NCI-H526 treated with DMSO at 0.1 percent for 48 hours (cell line): ENCODE data around the gene SENP8.

Source experiments
- DNase-seq: peaks from one replicate; lab custom pipeline; 2025; lab: John Stamatoyannopoulos, UW

SENP8 gene

GRCh38 chr15:72113347-72114031 lies 4.7 kb upstream of the SENP8 start:
- DNase-seq: no peak

- DNase-seq: peak; percentile 36
Observed at GRCh38 chr15:72116731-72117485, 1.3 kb upstream of the SENP8 start.

GRCh38 chr15:72117486-72118016 lies 652 bp upstream of the SENP8 start:
- peak; percentile 61 for DNase-seq

- no peak for DNase-seq
Observed at GRCh38 chr15:72124218-72124617, 6.0 kb downstream of the SENP8 start.

DNA sequence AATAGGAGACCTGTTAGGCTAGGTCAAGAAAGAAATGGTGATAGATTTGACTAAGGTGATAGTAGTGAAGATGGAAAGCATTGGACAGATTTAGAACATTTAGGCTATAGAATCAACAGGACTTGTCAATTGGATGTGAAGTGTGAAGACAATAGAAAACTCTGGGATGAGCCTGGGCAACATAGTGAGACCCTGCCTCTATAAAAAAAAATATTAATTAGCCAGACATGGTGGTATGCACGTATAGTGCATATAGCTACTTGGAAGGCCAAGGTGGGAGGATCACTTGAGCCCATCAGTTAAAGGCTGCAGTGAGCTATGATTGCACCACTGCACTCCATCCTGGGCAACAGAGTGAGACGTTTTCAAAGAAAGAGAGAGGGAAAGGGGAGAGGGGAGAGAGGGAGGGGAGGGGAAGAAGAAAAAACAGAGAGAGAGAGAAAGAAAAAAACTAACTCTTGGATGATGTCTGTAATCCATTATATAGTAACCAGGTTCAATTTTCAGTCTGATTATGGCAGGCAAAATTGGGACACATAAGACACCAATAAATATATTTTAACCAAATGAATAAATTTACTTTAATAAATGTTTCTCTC lies 9.6 kb downstream of the SENP8 start:
- DNase-seq: no peak

GRCh38 chr15:72128359-72128758 lies 10.2 kb downstream of the SENP8 start:
- DNase-seq: no peak

DNA sequence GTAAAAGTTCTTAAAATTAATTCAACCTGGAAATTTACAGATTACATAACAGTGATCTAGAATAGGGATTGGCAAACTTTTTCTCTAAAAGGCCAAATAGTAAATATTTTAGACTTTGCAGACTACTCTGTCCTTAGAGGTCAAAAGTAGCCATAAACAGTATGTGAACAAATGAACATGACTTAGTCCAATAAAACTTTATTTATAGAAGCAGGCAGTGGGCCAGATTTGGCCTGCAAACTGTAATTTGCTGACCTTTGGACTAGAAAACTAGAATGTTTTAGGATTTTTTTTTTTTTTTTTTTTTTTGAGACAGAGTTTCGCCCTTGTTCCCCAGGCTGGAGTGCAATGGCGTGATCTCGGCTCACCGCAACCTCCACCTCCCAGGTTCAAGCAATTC lies 12.1 kb downstream of the SENP8 start:
- DNase-seq: no peak

- no peak for DNase-seq
Observed at GRCh38 chr15:72131922-72132321, 13.7 kb downstream of the SENP8 start.

DNA sequence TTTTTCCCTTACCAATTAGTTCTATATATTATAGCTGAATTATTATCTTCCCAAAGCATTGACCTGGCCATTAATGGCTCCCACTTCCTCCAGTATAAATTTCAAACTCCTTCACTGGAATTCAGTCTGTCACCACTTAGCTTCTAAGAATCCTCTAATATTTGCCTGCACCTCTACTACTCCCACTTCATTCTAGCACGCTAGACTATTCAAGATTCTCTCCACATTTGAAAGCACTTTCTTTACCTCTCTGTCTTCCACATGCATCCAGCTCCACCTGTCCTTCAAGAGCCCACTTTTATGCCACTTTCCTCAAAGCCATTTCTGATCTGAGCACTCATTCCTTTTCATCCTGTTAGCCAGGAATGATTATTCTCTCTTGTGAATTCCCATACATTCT lies 15.0 kb downstream of the SENP8 start:
- DNase-seq: no peak

DNA sequence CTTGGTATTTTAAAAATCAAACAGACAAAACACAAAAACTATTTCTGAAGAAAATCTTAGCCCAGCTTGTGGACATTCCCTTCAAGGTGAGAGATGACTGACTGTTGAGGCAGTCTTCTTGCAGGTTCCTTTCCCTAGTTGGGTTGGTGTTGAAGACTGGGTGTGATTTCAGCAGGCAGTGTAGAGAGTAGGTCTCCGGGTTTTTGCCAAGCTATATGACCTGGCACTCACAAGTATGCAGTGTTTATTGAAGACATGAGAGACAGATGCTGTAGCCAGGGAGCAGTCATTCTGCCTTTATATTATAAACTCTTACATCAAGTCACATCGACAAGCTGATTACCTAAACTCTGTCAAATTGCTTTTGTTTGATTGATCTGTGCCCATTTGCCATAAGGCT lies 17.5 kb downstream of the SENP8 start:
- DNase-seq: peak; percentile 46

- peak; percentile 46 for DNase-seq
Observed at GRCh38 chr15:72136170-72137051, 18.2 kb downstream of the SENP8 start.

DNA sequence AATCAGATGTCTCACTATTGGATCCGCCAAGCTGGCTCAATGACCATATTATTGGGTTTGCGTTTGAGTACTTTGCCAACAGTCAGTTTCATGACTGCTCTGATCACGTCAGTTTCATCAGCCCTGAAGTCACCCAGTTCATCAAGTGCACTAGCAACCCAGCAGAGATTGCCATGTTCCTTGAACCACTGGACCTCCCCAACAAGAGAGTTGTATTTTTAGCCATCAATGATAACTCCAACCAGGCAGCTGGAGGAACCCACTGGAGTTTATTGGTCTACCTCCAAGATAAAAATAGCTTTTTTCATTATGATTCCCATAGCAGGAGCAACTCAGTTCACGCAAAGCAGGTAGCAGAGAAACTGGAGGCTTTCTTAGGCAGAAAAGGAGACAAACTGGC lies 21.5 kb downstream of the SENP8 start:
- DNase-seq: no peak

GRCh38 chr15:72140088-72140487 lies 21.9 kb downstream of the SENP8 start:
- DNase-seq: no peak

- no peak for DNase-seq
Observed at GRCh38 chr15:72141171-72142084, 23.2 kb downstream of the SENP8 start.

- no peak for DNase-seq
Observed at GRCh38 chr15:72146221-72146620, 28.0 kb downstream of the SENP8 start.

DNA sequence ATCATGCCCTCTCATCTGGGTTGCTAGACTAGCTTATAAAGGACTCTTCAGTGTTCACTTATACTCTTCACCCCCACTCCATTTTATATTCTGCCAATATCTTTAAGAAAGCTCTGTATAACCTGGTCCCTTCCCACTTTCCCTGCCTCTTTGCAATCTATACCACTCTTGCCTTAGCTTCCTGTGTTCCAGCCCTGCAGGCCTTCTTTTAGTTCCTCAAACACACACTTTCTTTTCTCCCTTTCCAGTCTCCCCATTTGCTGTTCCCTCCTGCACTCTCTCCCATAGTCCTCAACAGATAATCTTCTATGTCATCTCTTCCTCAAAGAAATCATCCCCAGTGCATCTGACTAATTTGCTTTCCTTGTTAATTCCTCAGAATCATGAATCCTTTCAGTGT lies 28.7 kb downstream of the SENP8 start:
- DNase-seq: no peak

- DNase-seq: no peak
Observed at GRCh38 chr15:72147418-72147817, 29.2 kb downstream of the SENP8 start.

DNA sequence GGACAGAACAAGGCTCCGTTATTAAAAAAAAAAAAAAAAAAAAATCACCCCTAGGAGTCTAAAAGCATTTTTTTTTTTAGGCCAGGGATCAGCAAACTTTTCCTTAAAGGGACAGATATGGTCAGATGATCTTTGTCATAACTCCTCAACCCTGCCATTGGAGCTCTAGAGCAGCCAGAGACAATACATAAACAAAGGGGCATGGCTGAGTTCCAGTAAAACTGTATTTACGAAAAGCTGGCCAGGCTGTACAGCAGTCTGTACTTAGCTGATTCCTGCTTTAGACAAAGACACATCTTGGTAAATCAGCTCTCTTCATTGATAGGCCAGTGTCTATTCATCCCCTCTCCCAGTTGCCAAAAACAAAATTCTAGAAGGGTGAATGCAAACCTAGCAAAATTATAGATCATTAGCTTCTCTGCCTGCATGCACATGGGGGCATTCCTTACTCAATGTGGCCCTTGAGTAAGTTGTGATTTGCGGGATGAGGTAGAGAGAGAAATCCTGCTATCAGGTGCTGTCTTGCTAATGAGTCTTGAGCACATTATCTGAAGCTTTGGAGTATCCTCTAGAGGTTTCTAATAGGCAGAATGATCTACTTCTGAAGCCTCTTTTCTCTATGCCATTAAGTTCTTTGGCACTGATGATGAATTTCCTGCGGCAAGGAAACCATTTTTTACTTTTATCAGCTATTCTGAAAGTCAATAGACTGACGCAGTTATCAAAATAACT lies 35.2 kb downstream of the SENP8 start:
- DNase-seq: no peak

DNA sequence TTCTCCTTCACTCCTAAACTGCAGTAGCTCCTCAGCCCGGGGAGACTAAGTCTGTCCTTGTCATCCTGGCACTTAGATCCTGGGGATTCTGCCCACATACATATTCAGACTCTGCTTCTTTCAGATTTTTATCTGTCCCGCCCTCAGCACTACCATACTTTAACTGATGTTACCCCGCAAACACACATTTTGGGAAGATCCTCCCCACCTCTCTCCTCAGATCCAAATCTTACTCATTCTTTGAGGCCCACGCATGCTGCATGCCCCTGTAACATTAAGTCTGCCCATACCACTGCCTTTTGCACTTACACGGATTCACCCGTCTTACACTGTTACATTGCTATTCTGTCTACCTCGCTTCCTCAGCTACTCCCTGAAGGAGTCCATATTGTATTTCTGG lies 36.1 kb downstream of the SENP8 start:
- DNase-seq: no peak

GRCh38 chr15:72155003-72155621 lies 36.9 kb downstream of the SENP8 start:
- peak; percentile 36 for DNase-seq
